OCI-LY7 (cell line): ENCODE data around the gene LAMB3. TPM values are rescaled to one million over a fixed set of nuclear protein-coding genes. Genes with fewer than 3 reads are reported as not detected.

Source experiments
- BruUV-seq: library from RNA; stranded (reverse); fragments of 400-500 nt; replicated peaks from 2 replicates; lab custom pipeline; 2021; lab: Mats Ljungman, UMichigan
- CTCF ChIA-PET: fragments of 300-600 bp; sonication (Branson Sonifier 250); formaldehyde crosslinking; loops from one replicate; lab custom pipeline; 2022; ENCODE audit warnings: antibody characterized with exemption; ENCODE audit not compliant: unreplicated experiment; lab: Charles Lee
- POLR2A ChIA-PET: fragments of 300-600 bp; sonication (Branson Sonifier 250); formaldehyde crosslinking; loops from one replicate; lab custom pipeline; 2022; ENCODE audit warnings: antibody characterized with exemption; lab: Charles Lee
- DNase-seq: peaks from one replicate; pipeline ENCODE4 v3.0.0-alpha.2; 2015; ENCODE audit warnings: low spot score
- H2AFZ ChIP-seq: fragments of 200-600 bp; sonication (generic), shearing (Covaris generic); 2 replicates; pipeline ENCODE4 v1.6.1; 2014; ENCODE audit warnings: mild to moderate bottlenecking, antibody characterized with exemption, low read length, moderate library complexity
- H3K27ac ChIP-seq: fragments of 200-600 bp; sonication (generic); 2 replicates; pipeline ENCODE4 v1.5.1; 2014; ENCODE audit warnings: mixed run types, low read depth, mild to moderate bottlenecking, moderate library complexity, low read length, inconsistent platforms; ENCODE audit not compliant: poor library complexity, severe bottlenecking
- H3K36me3 ChIP-seq: fragments of 200-600 bp; sonication (generic); 2 replicates; pipeline ENCODE4 v1.6.1; 2014; ENCODE audit warnings: mild to moderate bottlenecking, antibody characterized with exemption, low read length, moderate library complexity, mixed read lengths; ENCODE audit not compliant: insufficient read depth
- H3K4me1 ChIP-seq: fragments of 200-600 bp; sonication (generic); 2 replicates; pipeline ENCODE4 v1.5.1; 2014; ENCODE audit warnings: mild to moderate bottlenecking, low read length; ENCODE audit not compliant: insufficient read depth, poor library complexity, severe bottlenecking
- H3K4me2 ChIP-seq: fragments of 200-600 bp; sonication (generic); 2 replicates; pipeline ENCODE4 v1.6.1; 2014; ENCODE audit warnings: mild to moderate bottlenecking, low read length
- H3K4me3 ChIP-seq: fragments of 200-600 bp; sonication (generic); 2 replicates; pipeline ENCODE4 v1.5.1; 2014; ENCODE audit warnings: mild to moderate bottlenecking, low read depth, low read length; ENCODE audit not compliant: poor library complexity, severe bottlenecking
- H3K79me2 ChIP-seq: fragments of 200-600 bp; sonication (generic); 2 replicates; pipeline ENCODE4 v1.6.1; 2016; ENCODE audit warnings: low read depth, mild to moderate bottlenecking, low read length, moderate library complexity, mixed read lengths; ENCODE audit not compliant: insufficient read depth
- H3K9me2 ChIP-seq: fragments of 200-600 bp; sonication (generic); 2 replicates; pipeline ENCODE4 v1.6.1; 2016; ENCODE audit warnings: mild to moderate bottlenecking, low read length, mixed read lengths; ENCODE audit not compliant: insufficient read depth
- H3K9me3 ChIP-seq: fragments of 200-600 bp; sonication (generic); 2 replicates; pipeline ENCODE4 v1.6.1; 2014; ENCODE audit warnings: mild to moderate bottlenecking, mixed run types, low read length, mixed read lengths
- H4K20me1 ChIP-seq: fragments of 200-600 bp; sonication (generic); 2 replicates; pipeline ENCODE4 v1.6.1; 2014; ENCODE audit warnings: mild to moderate bottlenecking, antibody characterized with exemption, low read length, moderate library complexity, mixed read lengths; ENCODE audit not compliant: insufficient read depth
- EZH2phosphoT487 ChIP-seq: fragments of 200-600 bp; sonication (generic); IDR thresholded peaks from 2 replicates; pipeline ENCODE4 v1.6.1; 2018; ENCODE audit warnings: low read depth, borderline replicate concordance, mild to moderate bottlenecking, mixed run types, antibody characterized with exemption, low read length, moderate library complexity, mixed read lengths
- intact Hi-C: fragments of 100-400 bp; cut with micrococcal nuclease; formaldehyde crosslinking; loops from one replicate; pipeline ENCODE4 v1.10.0; 2022; ENCODE audit not compliant: unreplicated experiment
- total RNA-seq, 2 experiments: library from RNA; depleted of rRNA in 1 of 2; stranded (reverse); fragments of >200 nt in 1 of 2; shearing (Covaris generic) in 1 of 2; gene quantifications; 2 replicates each; pipeline ENCODE4 v1.2.3, GENCODE V29; 2014 to 2022
- TF ChIP-seq, protein P1 (sequence below): fragments of 200-600 bp; sonication (generic); conservative IDR thresholded peaks from 2 replicates; pipeline ENCODE4 v1.5.1; 2014; ENCODE audit warnings: mild to moderate bottlenecking, antibody characterized with exemption, low read length, moderate library complexity, mixed read lengths

Gene LAMB3
- total RNA-seq, 2 experiments from 2014 or later = 0.41 to 0.46 TPM

DNA sequence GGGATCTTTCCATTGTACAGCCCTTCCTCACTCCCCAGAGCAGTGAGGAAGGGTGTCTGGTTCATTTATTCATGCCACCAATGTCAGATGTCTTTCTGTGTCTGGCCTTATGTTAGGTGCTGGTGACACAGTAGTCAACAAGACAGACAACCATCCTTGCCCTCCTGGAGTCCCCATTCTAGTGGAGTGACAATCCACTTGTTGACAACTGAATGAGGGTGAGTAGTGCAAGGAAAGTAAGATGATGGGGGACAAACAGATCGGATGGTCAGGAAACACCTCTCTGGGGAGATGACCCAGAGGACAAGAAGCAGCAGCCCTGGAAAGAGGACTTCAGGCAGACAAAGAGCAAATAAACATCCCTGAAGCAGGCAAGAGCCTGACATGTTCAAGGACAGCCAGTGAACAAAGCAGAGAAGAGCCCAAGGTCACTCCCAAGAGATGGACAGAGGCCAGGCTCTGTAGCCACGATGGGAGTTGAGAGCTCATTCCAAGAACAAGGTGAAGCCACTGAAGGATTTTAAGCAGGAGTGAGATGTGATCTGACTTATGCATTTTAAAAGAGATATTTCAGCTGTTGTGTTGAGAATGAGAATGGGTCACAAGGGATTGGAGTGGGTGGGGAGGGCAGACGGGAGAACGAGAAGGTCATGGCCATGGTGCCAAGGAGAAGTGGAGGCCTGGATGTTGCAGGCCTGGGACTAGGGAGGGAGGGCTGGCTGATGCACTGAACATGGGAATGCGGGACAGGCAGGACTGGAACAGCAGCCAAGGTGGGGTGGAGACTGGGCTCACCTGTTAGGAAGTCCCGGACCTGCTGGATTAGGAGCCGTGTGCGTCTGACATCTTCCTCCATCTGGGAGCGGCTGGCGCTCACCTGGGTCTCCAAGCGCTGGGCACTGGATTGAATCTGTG is 30.2 kb downstream of the LAMB3 start:
- ChIA-PET POLR2A (no interaction called here), CTCF (no interaction called here)
- no peak overlapping the region for H2AFZ ChIP-seq
- no TSS peak for BruUV-seq
- no peak for DNase-seq
- no peaks in the 10 kb centered on the region for H3K79me2 ChIP-seq
- TF ChIP-seq, protein P1, sequence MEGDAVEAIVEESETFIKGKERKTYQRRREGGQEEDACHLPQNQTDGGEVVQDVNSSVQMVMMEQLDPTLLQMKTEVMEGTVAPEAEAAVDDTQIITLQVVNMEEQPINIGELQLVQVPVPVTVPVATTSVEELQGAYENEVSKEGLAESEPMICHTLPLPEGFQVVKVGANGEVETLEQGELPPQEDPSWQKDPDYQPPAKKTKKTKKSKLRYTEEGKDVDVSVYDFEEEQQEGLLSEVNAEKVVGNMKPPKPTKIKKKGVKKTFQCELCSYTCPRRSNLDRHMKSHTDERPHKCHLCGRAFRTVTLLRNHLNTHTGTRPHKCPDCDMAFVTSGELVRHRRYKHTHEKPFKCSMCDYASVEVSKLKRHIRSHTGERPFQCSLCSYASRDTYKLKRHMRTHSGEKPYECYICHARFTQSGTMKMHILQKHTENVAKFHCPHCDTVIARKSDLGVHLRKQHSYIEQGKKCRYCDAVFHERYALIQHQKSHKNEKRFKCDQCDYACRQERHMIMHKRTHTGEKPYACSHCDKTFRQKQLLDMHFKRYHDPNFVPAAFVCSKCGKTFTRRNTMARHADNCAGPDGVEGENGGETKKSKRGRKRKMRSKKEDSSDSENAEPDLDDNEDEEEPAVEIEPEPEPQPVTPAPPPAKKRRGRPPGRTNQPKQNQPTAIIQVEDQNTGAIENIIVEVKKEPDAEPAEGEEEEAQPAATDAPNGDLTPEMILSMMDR = no peak
- no peak for TF ChIP-seq EZH2phosphoT487
- no peak overlapping the region for H3K4me2 ChIP-seq
- no peaks in the 10 kb centered on the region for H3K4me1 ChIP-seq
- no peak overlapping the region for H3K27ac ChIP-seq
- H4K20me1 ChIP-seq = no peaks in the 10 kb centered on the region
- H3K4me3 ChIP-seq = no peak overlapping the region
- H3K36me3 ChIP-seq = no peaks in the 10 kb centered on the region
- no peaks in the 10 kb centered on the region for H3K9me2 ChIP-seq
- no peaks in the 10 kb centered on the region for H3K9me3 ChIP-seq
- intact Hi-C loops = no loop called here

DNA sequence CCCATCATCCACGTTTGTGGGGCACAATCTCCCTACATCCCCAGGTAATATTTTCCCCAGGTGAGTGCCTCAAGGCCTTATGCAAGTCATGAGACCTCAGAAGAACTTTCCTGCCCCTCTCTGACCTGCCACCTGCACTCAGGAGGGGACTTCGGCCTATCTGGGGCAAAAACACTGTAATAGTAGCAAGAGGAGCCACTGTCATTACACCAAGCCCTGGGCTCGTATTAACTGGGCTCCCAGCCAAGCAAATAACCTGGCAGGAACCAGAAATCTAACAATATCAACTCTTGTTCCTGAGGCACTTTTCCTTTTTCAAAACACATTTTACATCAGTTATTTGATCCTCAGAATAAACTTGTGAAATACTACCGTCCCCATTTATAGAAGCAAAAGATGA is 30.9 kb downstream of the LAMB3 start:
- no peak for DNase-seq
- ChIA-PET POLR2A (no interaction called here), CTCF (no interaction called here)
- TF ChIP-seq EZH2phosphoT487 = no peak
- TF ChIP-seq, protein P1 = no peak
- no peaks in the 10 kb centered on the region for H3K79me2 ChIP-seq
- no peaks in the 10 kb centered on the region for H3K36me3 ChIP-seq
- no peaks in the 10 kb centered on the region for H3K4me1 ChIP-seq
- no peaks in the 10 kb centered on the region for H3K9me2 ChIP-seq
- no peak overlapping the region for H2AFZ ChIP-seq
- H4K20me1 ChIP-seq = no peaks in the 10 kb centered on the region
- intact Hi-C loops = no loop called here
- no peak overlapping the region for H3K4me3 ChIP-seq
- no peaks in the 10 kb centered on the region for H3K9me3 ChIP-seq
- no peak overlapping the region for H3K27ac ChIP-seq
- BruUV-seq = no TSS peak
- no peak overlapping the region for H3K4me2 ChIP-seq

DNA sequence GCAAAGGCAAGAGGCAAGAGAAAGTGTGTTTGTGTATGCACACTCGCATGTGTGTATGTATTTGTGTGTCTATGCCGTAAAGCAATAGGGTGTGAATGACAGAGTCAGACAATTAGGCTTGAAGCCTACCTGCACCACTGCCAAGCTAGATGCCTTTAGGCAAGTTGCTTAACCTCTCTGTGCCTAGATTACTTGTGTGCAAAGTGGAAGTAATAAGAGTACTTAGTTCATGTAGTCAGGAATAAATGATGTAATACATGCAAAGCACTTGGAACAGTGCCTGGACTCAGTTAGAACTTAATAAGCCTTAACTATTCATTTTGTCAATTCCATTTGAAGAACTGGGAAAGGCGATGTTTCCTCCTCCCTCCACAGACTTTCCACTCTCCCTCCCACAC is 31.7 kb downstream of the LAMB3 start:
- DNase-seq = no peak
- no TSS peak for BruUV-seq
- no peaks in the 10 kb centered on the region for H3K79me2 ChIP-seq
- POLR2A ChIA-PET = interaction anchor here (0.6 kb wide), 1 partner anchor 1123 kb away, joined by 4 read pairs; no protein-coding TSS in a partner anchor
- H3K4me3 ChIP-seq = no peak overlapping the region
- H3K9me3 ChIP-seq = no peaks in the 10 kb centered on the region
- H3K4me2 ChIP-seq = no peak overlapping the region
- H2AFZ ChIP-seq = no peak overlapping the region
- no peaks in the 10 kb centered on the region for H3K4me1 ChIP-seq
- H3K36me3 ChIP-seq = no peaks in the 10 kb centered on the region
- no peak overlapping the region for H3K27ac ChIP-seq
- no peaks in the 10 kb centered on the region for H4K20me1 ChIP-seq
- TF ChIP-seq EZH2phosphoT487 = no peak
- TF ChIP-seq, protein P1 = no peak
- H3K9me2 ChIP-seq = no peaks in the 10 kb centered on the region
- CTCF ChIA-PET = no interaction called here
- intact Hi-C loops = no loop called here
